ENCODE results near the gene APBB1IP. TPM values are rescaled to one million over a fixed set of nuclear protein-coding genes. Genes with fewer than 3 reads are reported as not detected.
"Not testable (repeated sequence)": the region's sequence is repeated elsewhere in the genome, so short reads cannot be mapped to it uniquely, and the experiment has no call there.

APBB1IP gene
- total RNA-seq, 4 donors from 2014 or later: 1.0 to 4.5 (median 2.7) TPM

DNA sequence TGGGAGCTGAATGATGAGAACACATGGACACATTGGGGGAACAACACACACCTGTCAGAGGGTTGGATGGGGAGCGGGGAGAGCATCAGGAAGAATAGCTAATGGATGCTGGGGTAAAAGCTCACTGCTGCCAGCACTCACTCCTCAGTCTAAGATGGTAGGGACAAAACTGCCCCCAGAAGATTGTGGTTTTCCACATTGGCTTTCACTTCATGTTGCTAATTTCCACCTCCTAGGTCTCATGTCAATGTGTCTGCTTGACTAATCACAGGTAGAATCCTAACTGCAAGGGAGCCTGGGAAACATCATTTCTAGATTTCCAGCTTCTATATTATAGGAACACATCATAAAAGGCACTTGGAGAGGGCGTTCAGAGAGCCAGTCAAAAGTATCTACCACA lies 22.6 kb downstream of the APBB1IP start:
- WGBS: 72% methylated on average over 2 of the region's 2 CpGs
- DNase-seq (ENCODE audit: low spot score in 2 of 2): no peak
- Histone ChIP-seq H3K27me3 (no peaks in the 10 kb centered on the region), H3K36me3 (no peaks in the 10 kb centered on the region), H3K27ac (no peak overlapping the region), H3K4me1 (no peaks in the 10 kb centered on the region), H3K4me3 (no peak overlapping the region), H3K9me3 (no peaks in the 10 kb centered on the region)
- no peak for TF ChIP-seq POLR2AphosphoS5 (IDR thresholded peaks at IDR 0.05)
- TF ChIP-seq POLR2A (IDR thresholded peaks at IDR 0.05): no peak
- no peak for TF ChIP-seq CTCF (IDR thresholded peaks at IDR 0.05)
- no peak for TF ChIP-seq EP300 (IDR thresholded peaks at IDR 0.05)

DNA sequence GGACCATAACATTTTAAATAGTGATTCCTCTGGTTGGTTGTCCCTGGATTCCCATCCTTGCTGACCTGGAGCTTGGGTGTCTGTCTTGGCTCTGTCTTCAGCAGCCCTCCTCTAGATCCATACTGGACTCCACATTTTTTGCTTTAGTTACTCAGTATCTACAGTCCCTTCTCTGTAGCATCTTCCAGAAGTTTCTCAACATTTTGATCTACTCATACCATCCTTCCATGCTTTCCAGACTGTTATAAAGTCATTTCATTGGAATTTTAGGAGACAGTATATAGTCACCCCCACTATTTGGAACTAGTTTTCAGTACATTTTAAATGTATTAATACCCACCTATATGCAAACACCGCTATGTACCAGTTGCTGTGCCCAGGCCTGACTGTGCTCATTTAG lies 25.8 kb downstream of the APBB1IP start:
- Histone ChIP-seq H3K36me3 (no peaks in the 10 kb centered on the region), H3K27ac (no peak overlapping the region), H3K27me3 (no peaks in the 10 kb centered on the region), H3K9me3 (no peaks in the 10 kb centered on the region), H3K4me3 (no peak overlapping the region), H3K4me1 (no peaks in the 10 kb centered on the region)
- DNase-seq (ENCODE audit: low spot score in 2 of 2): no peak
- no peak for TF ChIP-seq POLR2AphosphoS5 (IDR thresholded peaks at IDR 0.05)
- no peak for TF ChIP-seq EP300 (IDR thresholded peaks at IDR 0.05)
- TF ChIP-seq POLR2A (IDR thresholded peaks at IDR 0.05): no peak
- no peak for TF ChIP-seq CTCF (IDR thresholded peaks at IDR 0.05)
- 93% methylated on average over 1 of the region's 1 CpG for WGBS

GRCh38 chr10:26464632-26465280 lies 26.6 kb downstream of the APBB1IP start:
- H3K27me3 ChIP-seq: no peaks in the 10 kb centered on the region

GRCh38 chr10:26466531-26466930 lies 28.4 kb downstream of the APBB1IP start:
- H3K9me3 ChIP-seq; H3K27me3 ChIP-seq; H3K27ac ChIP-seq; DNase-seq (ENCODE audit: low spot score in 2 of 2); H3K4me3 ChIP-seq; H3K4me1 ChIP-seq; H3K36me3 ChIP-seq: not testable (repeated sequence)
- WGBS: 88% methylated on average over 6 of the region's 6 CpGs

More at GRCh38 chr10:26464632-26465280, 26.6 kb downstream of the APBB1IP start:
- no peaks in the 10 kb centered on the region for H3K9me3 ChIP-seq
- H3K27ac ChIP-seq: no peak overlapping the region
- no peaks in the 10 kb centered on the region for H3K36me3 ChIP-seq
- 69% methylated on average over 3 of the region's 3 CpGs for WGBS
- H3K4me3 ChIP-seq: no peak overlapping the region
- DNase-seq (ENCODE audit: low spot score in 2 of 2): no peak
- TF ChIP-seq CTCF (IDR thresholded peaks at IDR 0.05) (no peak), POLR2AphosphoS5 (IDR thresholded peaks at IDR 0.05) (no peak), EP300 (IDR thresholded peaks at IDR 0.05) (no peak), POLR2A (IDR thresholded peaks at IDR 0.05) (no peak)
- no peaks in the 10 kb centered on the region for H3K4me1 ChIP-seq

- Histone ChIP-seq H3K9me3 (no peaks in the 10 kb centered on the region), H3K36me3 (no peaks in the 10 kb centered on the region), H3K27me3 (no peaks in the 10 kb centered on the region), H3K4me1 (no peaks in the 10 kb centered on the region), H3K4me3 (no peak overlapping the region), H3K27ac (no peak overlapping the region)
- no peak for DNase-seq (ENCODE audit: low spot score in 2 of 2)
- TF ChIP-seq POLR2AphosphoS5 (IDR thresholded peaks at IDR 0.05) (no peak), EP300 (IDR thresholded peaks at IDR 0.05) (no peak), CTCF (IDR thresholded peaks at IDR 0.05) (no peak), POLR2A (IDR thresholded peaks at IDR 0.05) (no peak)
- 89% methylated on average over 4 of the region's 4 CpGs for WGBS
Observed at GRCh38 chr10:26467639-26468038, 29.5 kb downstream of the APBB1IP start.

DNA sequence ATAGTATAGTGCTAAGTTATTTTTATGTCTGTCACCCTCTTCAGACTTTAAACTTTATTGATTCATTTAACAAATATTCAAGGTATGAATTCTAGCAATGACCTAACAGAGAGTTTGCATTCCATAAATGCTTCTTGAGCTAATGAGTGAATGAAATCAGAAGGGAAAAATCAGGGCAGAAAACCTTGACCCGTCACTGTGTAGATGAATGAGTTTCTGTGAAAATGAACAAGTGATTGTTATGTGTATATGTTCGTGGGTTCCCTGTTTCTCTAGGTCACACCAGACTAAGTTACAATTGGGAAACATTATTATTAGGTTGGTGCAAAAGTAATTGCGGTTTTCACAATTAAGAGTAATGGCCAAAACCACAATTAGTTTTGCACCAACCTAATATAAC lies 30.1 kb downstream of the APBB1IP start:
- TF ChIP-seq POLR2AphosphoS5 (IDR thresholded peaks at IDR 0.05) (no peak), POLR2A (IDR thresholded peaks at IDR 0.05) (no peak), EP300 (IDR thresholded peaks at IDR 0.05) (no peak), CTCF (IDR thresholded peaks at IDR 0.05) (no peak)
- Histone ChIP-seq H3K27ac (no peak overlapping the region), H3K27me3 (no peaks in the 10 kb centered on the region), H3K36me3 (no peaks in the 10 kb centered on the region), H3K4me1 (no peaks in the 10 kb centered on the region), H3K9me3 (no peaks in the 10 kb centered on the region), H3K4me3 (no peak overlapping the region)
- WGBS: 52% methylated on average over 3 of the region's 3 CpGs
- no peak for DNase-seq (ENCODE audit: low spot score in 2 of 2)
